AG04450 (cell line): ENCODE measurements around the gene TPBGL. TPM values are rescaled to one million over a fixed set of nuclear protein-coding genes. Genes with fewer than 3 reads are reported as not detected.
A peak's percentile ranks its signal among the peaks of the same experiment; 100 is the strongest.

Experiments used
- CTCF ChIA-PET: fragments of 300-600, 350-600 bp; formaldehyde crosslinking; extraction: SDS; loops from one replicate; lab custom pipeline; 2022; ENCODE audit warnings: antibody characterized with exemption, inconsistent platforms; lab: Charles Lee
- POLR2A ChIA-PET: fragments of 350-600 bp; formaldehyde crosslinking; extraction: SDS; loops from one replicate; lab custom pipeline; 2021; ENCODE audit warnings: antibody characterized with exemption, inconsistent platforms; lab: Yijun Ruan, JAX
- DNase-seq: peaks from one replicate; pipeline ENCODE4 v3.0.0-alpha.2; 2011; ENCODE audit warnings: low read depth, low spot score
- H3K27ac ChIP-seq: one replicate; pipeline ENCODE4 v1.5.1; 2012; ENCODE audit warnings: low read depth, low read length, control low read depth
- H3K27me3 ChIP-seq: one replicate; pipeline ENCODE4 v1.6.0; 2012; ENCODE audit warnings: low read length; ENCODE audit not compliant: control insufficient read depth, insufficient read depth
- H3K4me3 ChIP-seq: 2 replicates; pipeline ENCODE4 v1.5.1; 2011; ENCODE audit warnings: mild to moderate bottlenecking, low read depth, low read length, control low read depth
- H3K9me3 ChIP-seq: 2 replicates; pipeline ENCODE4 v1.5.1; 2012; ENCODE audit warnings: low read length; ENCODE audit not compliant: control insufficient read depth, insufficient read depth
- CTCF ChIP-seq: IDR thresholded peaks from 2 replicates; pipeline ENCODE4 v1.5.1; 2011; ENCODE audit warnings: low read depth, low read length, control low read depth, inconsistent platforms
- polyA plus RNA-seq: library from polyadenylated mRNA; depleted of rRNA; stranded (reverse); fragments of >200 nt; gene quantifications from 2 replicates; pipeline ENCODE4 v1.2.3, GENCODE V29; 2011

TPBGL gene
- polyA plus RNA-seq, 1 experiment = not detected

GRCh38 chr11:75242722-75243600 lies 2.4 kb downstream of the TPBGL start:
- POLR2A ChIA-PET = no interaction called here
- Histone ChIP-seq H3K9me3 (no peaks in the 10 kb centered on the region; the same call in 1 of the 2 replicates), H3K4me3 (no peak overlapping the region), H3K27me3 (peaks cover 69% of the 10 kb centered on the region), H3K27ac (peak overlapping the region; percentile 21)
- DNase-seq = no peak
- TF ChIP-seq CTCF = no peak
- CTCF ChIA-PET = interaction anchor here (0.5 to 5.4 kb wide), 13 partner anchors 8 to 375 kb away, joined by 3 to 29 read pairs (median 4); no protein-coding TSS in a partner anchor

GRCh38 chr11:75244052-75244814 lies 3.7 kb downstream of the TPBGL start:
- no peak for TF ChIP-seq CTCF
- no peaks in the 10 kb centered on the region; the same call in 1 of the 2 replicates for H3K9me3 ChIP-seq
- peaks cover 61% of the 10 kb centered on the region for H3K27me3 ChIP-seq
- DNase-seq = no peak
- H3K27ac ChIP-seq = no peak overlapping the region
- ChIA-PET POLR2A (no interaction called here), CTCF (interaction anchor here (0.9 to 5.4 kb wide), 4 partner anchors 39 to 315 kb away, joined by 3 to 29 read pairs (median 4); no protein-coding TSS in a partner anchor)
- H3K4me3 ChIP-seq = no peak overlapping the region

- no peak overlapping the region for H3K27ac ChIP-seq
- POLR2A ChIA-PET = no interaction called here
- TF ChIP-seq CTCF = peak; percentile 11; the same call in 1 of the 2 replicates
- CTCF ChIA-PET = interaction anchor here (1.5 to 5.4 kb wide), 2 partner anchors 101 to 104 kb away, joined by 4 to 29 read pairs; no protein-coding TSS in a partner anchor
- peaks cover 50% of the 10 kb centered on the region for H3K27me3 ChIP-seq
- no peak for DNase-seq
- H3K4me3 ChIP-seq = no peak overlapping the region
- H3K9me3 ChIP-seq = no peaks in the 10 kb centered on the region; the same call in 1 of the 2 replicates
These were observed 4.9 kb downstream of the TPBGL start for GRCh38 chr11:75245356-75246005.

- TF ChIP-seq CTCF = no peak
- ChIA-PET CTCF (interaction anchor here (6.0 kb wide), 1 partner anchor 223 kb away, joined by 49 read pairs; no protein-coding TSS in a partner anchor), POLR2A (no interaction called here)
- Histone ChIP-seq H3K27ac (no peak overlapping the region), H3K9me3 (no peaks in the 10 kb centered on the region; the same call in 1 of the 2 replicates), H3K4me3 (no peak overlapping the region), H3K27me3 (peaks cover 49% of the 10 kb centered on the region)
- no peak for DNase-seq
These were observed 5.6 kb downstream of the TPBGL start for GRCh38 chr11:75246006-75246670.
